Sigmoid colon (tissue), 4 donors: Measurements from ENCODE around the gene PDE11A.

Experiments used
- POLR2AphosphoS5 ChIP-seq, 4 donors: sonication (generic); formaldehyde crosslinking; IDR thresholded peaks; one replicate each; pipeline ENCODE4 v1.6.1; 2017; ENCODE audit warnings: antibody characterized with exemption in 4 of 4
- TF ChIP-seq, protein P1 (sequence below), 4 experiments: fragments of 450-650 bp in 3 of 4; fragments of 200-600 bp in 1 of 4; IDR thresholded peaks; one replicate each; pipeline ENCODE4 v1.5.1; 2016 to 2019; ENCODE audit warnings: antibody characterized with exemption in 4 of 4, mild to moderate bottlenecking in 3 of 4, moderate library complexity in 2 of 4

DNA sequence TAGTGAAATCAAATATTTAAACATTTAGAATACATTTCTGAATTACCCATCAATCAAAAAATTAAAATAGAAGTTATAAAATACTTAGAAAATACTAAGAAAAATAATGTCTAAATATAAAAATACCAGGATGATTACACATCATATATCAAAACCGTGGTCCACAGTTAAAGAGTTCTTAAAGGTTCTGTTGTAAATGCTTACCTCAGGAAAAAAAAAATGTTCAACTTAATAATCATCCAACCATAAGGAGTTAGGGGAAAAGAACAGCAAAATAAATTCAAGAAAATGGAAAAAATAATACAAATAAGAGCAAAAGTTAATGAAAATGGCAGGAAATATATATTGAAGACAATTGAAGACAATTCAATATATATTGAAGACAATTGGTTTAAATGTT, 43.2 kb downstream of the PDE11A start:
- TF ChIP-seq, protein P1, sequence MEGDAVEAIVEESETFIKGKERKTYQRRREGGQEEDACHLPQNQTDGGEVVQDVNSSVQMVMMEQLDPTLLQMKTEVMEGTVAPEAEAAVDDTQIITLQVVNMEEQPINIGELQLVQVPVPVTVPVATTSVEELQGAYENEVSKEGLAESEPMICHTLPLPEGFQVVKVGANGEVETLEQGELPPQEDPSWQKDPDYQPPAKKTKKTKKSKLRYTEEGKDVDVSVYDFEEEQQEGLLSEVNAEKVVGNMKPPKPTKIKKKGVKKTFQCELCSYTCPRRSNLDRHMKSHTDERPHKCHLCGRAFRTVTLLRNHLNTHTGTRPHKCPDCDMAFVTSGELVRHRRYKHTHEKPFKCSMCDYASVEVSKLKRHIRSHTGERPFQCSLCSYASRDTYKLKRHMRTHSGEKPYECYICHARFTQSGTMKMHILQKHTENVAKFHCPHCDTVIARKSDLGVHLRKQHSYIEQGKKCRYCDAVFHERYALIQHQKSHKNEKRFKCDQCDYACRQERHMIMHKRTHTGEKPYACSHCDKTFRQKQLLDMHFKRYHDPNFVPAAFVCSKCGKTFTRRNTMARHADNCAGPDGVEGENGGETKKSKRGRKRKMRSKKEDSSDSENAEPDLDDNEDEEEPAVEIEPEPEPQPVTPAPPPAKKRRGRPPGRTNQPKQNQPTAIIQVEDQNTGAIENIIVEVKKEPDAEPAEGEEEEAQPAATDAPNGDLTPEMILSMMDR (IDR thresholded peaks at IDR 0.05) = no peak
- no peak for TF ChIP-seq POLR2AphosphoS5 (IDR thresholded peaks at IDR 0.05)
